ENCODE measurements around the gene LMX1B. TPM values are rescaled to one million over a fixed set of nuclear protein-coding genes. Genes with fewer than 3 reads are reported as not detected.

LMX1B gene
- total and polyA plus RNA-seq, 2 donors (not counting 1 experiment from before 2014, with no cell fraction given) = not detected

DNA sequence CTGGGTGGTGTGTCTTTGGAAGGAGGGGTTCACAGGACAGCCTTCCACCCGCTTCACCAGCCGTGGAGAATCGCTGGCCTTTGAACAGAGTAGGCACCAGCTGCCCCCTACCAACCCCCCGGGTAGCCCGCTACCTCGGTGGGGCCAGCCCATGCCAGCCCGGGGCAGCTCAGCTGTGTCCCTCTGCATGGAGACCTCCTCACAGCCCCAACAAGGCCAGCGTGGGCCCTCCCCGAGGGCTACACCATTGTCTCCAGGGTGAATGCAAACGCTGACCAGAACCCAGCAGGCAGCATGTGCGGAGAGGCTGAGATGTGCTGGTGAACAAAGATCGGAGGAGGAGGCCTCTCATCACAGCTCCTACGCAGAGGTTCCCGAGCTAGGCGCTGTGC, 51.9 kb downstream of the LMX1B start:
- H3K79me2 ChIP-seq (ENCODE audit: control insufficient read depth, insufficient read depth, low read length) = no peaks in the 10 kb centered on the region
- DNase-seq (ENCODE audit: low read depth in 2 of 2) = no peak
- TF ChIP-seq EZH2 (IDR thresholded peaks at IDR 0.05; ENCODE audit: low read length, missing control alignments) (no peak), CTCF (conservative IDR thresholded peaks at IDR 0.05 in 1 of 2, IDR thresholded peaks at IDR 0.05 in 1 of 2; ENCODE audit: low read depth in 1 of 2, low read length in 2 of 2) (no peak)
- no peaks in the 10 kb centered on the region for H4K20me1 ChIP-seq (ENCODE audit: control insufficient read depth, extremely low read depth, insufficient read depth, low read length)
- no peak overlapping the region for H3K9ac ChIP-seq (ENCODE audit: insufficient read depth, low read length)
- no peaks in the 10 kb centered on the region for H3K9me3 ChIP-seq (ENCODE audit: control insufficient read depth, insufficient read depth, low read depth, low read length)
- no peak overlapping the region for H3K4me2 ChIP-seq (ENCODE audit: extremely low read depth, insufficient read depth, low read length)
- no peak overlapping the region for H3K4me3 ChIP-seq (replicated peaks in 1 of 4; ENCODE audit: control extremely low read depth in 1 of 4, insufficient read depth in 1 of 4, low read depth in 3 of 4, low read length in 4 of 4)
- no peaks in the 10 kb centered on the region for H3K4me1 ChIP-seq (ENCODE audit: control insufficient read depth, extremely low read depth, insufficient read depth, low read length)
- no peaks in the 10 kb centered on the region for H3K36me3 ChIP-seq (ENCODE audit: control insufficient read depth, insufficient read depth, low read length)
- H2AFZ ChIP-seq (ENCODE audit: low read length) = no peak overlapping the region
- no peak overlapping the region for H3K27ac ChIP-seq (ENCODE audit: insufficient read depth, low read length)
- peaks cover 3% of the 10 kb centered on the region for H3K27me3 ChIP-seq (ENCODE audit: control insufficient read depth, insufficient read depth, low read length)

- Histone ChIP-seq H3K4me3 (replicated peaks in 1 of 4; ENCODE audit: control extremely low read depth in 1 of 4, insufficient read depth in 1 of 4, low read depth in 3 of 4, low read length in 4 of 4) (no peak overlapping the region), H3K27me3 (ENCODE audit: control insufficient read depth, insufficient read depth, low read length) (peaks cover 3% of the 10 kb centered on the region), H3K4me1 (ENCODE audit: control insufficient read depth, extremely low read depth, insufficient read depth, low read length) (no peaks in the 10 kb centered on the region), H3K79me2 (ENCODE audit: control insufficient read depth, insufficient read depth, low read length) (no peaks in the 10 kb centered on the region), H2AFZ (ENCODE audit: low read length) (no peak overlapping the region), H3K9ac (ENCODE audit: insufficient read depth, low read length) (no peak overlapping the region), H3K4me2 (ENCODE audit: extremely low read depth, insufficient read depth, low read length) (no peak overlapping the region), H3K9me3 (ENCODE audit: control insufficient read depth, insufficient read depth, low read depth, low read length) (no peaks in the 10 kb centered on the region), H4K20me1 (ENCODE audit: control insufficient read depth, extremely low read depth, insufficient read depth, low read length) (no peaks in the 10 kb centered on the region), H3K36me3 (ENCODE audit: control insufficient read depth, insufficient read depth, low read length) (no peaks in the 10 kb centered on the region), H3K27ac (ENCODE audit: insufficient read depth, low read length) (no peak overlapping the region)
- no peak for DNase-seq (ENCODE audit: low read depth in 2 of 2)
- no peak for TF ChIP-seq EZH2 (IDR thresholded peaks at IDR 0.05; ENCODE audit: low read length, missing control alignments)
- TF ChIP-seq CTCF (conservative IDR thresholded peaks at IDR 0.05 in 1 of 2, IDR thresholded peaks at IDR 0.05 in 1 of 2; ENCODE audit: low read depth in 1 of 2, low read length in 2 of 2) = no peak
Measured at GRCh38 chr9:126666155-126666803, 52.6 kb downstream of the LMX1B start.

DNA sequence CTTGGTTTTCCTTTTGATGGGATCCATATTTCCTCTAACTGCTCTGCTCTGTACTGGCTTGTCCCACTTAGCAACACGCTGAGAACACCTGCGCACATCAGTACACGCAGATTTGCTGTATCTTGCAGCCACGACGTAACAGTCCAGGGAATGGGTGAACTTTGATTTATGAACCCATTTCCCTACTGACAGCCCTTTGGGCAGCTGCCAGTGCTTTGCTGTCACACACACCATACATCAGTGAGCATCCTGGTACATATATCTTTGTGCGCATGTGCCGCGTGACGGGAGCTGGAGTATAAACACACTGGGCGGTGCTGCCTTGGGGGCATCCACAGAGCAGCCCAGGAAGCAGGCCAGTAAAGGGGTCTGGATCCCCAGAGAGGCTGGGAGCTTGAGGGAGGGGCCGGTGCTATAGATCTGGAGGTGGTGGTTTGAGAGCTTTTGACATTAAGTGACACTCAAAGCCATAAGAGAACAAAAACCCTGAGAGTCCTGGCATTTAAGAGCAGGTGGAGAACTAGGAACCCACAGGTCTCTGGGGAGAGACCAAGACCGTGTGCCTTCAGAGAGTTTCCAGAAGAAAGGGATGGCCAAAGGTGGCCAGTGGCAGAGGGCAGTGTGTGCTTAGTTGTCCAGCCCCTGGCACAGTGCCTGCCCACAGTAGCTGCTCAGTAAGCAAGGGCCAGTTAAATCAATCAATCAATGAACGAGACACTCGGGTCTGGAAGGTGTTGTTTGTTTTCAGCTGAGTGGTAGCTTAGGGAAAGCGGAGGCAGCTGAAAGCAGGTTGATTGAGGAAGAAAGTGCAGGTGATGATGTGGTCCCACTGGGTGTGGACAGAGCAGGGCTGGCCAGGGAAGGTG, 53.7 kb downstream of the LMX1B start:
- Histone ChIP-seq H3K4me3 (replicated peaks in 1 of 4; ENCODE audit: control extremely low read depth in 1 of 4, insufficient read depth in 1 of 4, low read depth in 3 of 4, low read length in 4 of 4) (no peak overlapping the region), H3K79me2 (ENCODE audit: control insufficient read depth, insufficient read depth, low read length) (no peaks in the 10 kb centered on the region), H3K9ac (ENCODE audit: insufficient read depth, low read length) (no peak overlapping the region), H3K9me3 (ENCODE audit: control insufficient read depth, insufficient read depth, low read depth, low read length) (no peaks in the 10 kb centered on the region), H2AFZ (ENCODE audit: low read length) (no peak overlapping the region), H4K20me1 (ENCODE audit: control insufficient read depth, extremely low read depth, insufficient read depth, low read length) (no peaks in the 10 kb centered on the region), H3K4me2 (ENCODE audit: extremely low read depth, insufficient read depth, low read length) (no peak overlapping the region), H3K4me1 (ENCODE audit: control insufficient read depth, extremely low read depth, insufficient read depth, low read length) (no peaks in the 10 kb centered on the region), H3K27ac (ENCODE audit: insufficient read depth, low read length) (no peak overlapping the region), H3K36me3 (ENCODE audit: control insufficient read depth, insufficient read depth, low read length) (no peaks in the 10 kb centered on the region), H3K27me3 (ENCODE audit: control insufficient read depth, insufficient read depth, low read length) (peaks cover 3% of the 10 kb centered on the region)
- no peak for DNase-seq (ENCODE audit: low read depth in 2 of 2)
- no peak for TF ChIP-seq EZH2 (IDR thresholded peaks at IDR 0.05; ENCODE audit: low read length, missing control alignments)
- no peak for TF ChIP-seq CTCF (conservative IDR thresholded peaks at IDR 0.05 in 1 of 2, IDR thresholded peaks at IDR 0.05 in 1 of 2; ENCODE audit: low read depth in 1 of 2, low read length in 2 of 2)
